ENCODE data around the gene KANSL1. TPM values are rescaled to one million over a fixed set of nuclear protein-coding genes. Genes with fewer than 3 reads are reported as not detected.

Gene KANSL1
- total RNA-seq, 1 donor from 2014 or later: 106 TPM

DNA sequence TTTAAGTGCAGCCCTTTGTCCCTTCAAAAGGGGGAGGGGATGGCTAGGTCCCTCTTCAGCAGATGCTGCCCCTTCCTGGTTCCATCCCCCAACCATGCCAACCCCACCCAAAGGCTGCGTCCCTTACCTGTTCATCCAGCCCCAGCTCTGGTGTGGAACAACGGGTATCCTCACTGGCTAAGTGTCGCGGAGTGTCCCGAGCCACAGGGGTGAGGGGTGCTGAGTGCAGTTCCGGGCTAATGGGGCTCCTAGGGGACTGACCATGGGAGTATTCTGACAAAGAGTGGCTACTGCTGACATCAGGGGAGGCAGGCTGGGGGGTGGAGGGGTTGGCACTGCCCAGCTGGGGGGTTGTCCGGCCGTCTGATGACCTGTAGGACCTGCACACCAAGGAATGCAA is 161.3 kb downstream of the KANSL1 start:
- Histone ChIP-seq H3K27me3 (ENCODE audit: control insufficient read depth, insufficient read depth, low read length) (no peaks in the 10 kb centered on the region), H3K4me3 (ENCODE audit: low read depth, low read length) (no peak overlapping the region), H3K36me3 (ENCODE audit: control insufficient read depth, insufficient read depth, low read length) (peaks cover 29% of the 10 kb centered on the region)
- FAIRE-seq: no peak
- DNase-seq (ENCODE audit: low read depth): no peak
- TF ChIP-seq, protein P1, sequence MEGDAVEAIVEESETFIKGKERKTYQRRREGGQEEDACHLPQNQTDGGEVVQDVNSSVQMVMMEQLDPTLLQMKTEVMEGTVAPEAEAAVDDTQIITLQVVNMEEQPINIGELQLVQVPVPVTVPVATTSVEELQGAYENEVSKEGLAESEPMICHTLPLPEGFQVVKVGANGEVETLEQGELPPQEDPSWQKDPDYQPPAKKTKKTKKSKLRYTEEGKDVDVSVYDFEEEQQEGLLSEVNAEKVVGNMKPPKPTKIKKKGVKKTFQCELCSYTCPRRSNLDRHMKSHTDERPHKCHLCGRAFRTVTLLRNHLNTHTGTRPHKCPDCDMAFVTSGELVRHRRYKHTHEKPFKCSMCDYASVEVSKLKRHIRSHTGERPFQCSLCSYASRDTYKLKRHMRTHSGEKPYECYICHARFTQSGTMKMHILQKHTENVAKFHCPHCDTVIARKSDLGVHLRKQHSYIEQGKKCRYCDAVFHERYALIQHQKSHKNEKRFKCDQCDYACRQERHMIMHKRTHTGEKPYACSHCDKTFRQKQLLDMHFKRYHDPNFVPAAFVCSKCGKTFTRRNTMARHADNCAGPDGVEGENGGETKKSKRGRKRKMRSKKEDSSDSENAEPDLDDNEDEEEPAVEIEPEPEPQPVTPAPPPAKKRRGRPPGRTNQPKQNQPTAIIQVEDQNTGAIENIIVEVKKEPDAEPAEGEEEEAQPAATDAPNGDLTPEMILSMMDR (IDR thresholded peaks at IDR 0.05; ENCODE audit: insufficient read depth, low read length, severe bottlenecking): no peak

DNA sequence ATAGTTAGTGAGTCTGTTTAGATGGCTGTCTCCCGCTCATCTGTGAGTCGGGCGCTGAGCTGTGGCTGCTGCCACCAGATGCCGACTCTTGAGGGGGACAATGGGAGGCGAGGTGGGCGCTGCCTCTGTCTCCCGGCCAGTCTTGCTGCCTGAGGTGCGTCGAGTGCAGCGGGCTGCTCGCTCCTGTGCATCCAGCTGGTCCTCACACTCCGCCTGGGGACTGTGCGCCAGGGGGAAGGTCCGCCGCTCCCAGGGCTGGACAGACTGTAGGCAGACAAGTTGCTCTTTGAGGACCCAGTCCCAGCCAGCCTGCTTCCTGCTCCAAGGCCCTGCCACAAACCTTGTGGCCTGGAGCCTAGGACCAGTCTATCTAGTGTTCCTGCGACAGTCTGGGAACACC is 161.8 kb downstream of the KANSL1 start:
- Histone ChIP-seq H3K4me3 (ENCODE audit: low read depth, low read length) (no peak overlapping the region), H3K36me3 (ENCODE audit: control insufficient read depth, insufficient read depth, low read length) (peaks cover 29% of the 10 kb centered on the region), H3K27me3 (ENCODE audit: control insufficient read depth, insufficient read depth, low read length) (no peaks in the 10 kb centered on the region)
- TF ChIP-seq, protein P1 (IDR thresholded peaks at IDR 0.05; ENCODE audit: insufficient read depth, low read length, severe bottlenecking): no peak
- FAIRE-seq (no peak), DNase-seq (ENCODE audit: low read depth) (no peak)

DNA sequence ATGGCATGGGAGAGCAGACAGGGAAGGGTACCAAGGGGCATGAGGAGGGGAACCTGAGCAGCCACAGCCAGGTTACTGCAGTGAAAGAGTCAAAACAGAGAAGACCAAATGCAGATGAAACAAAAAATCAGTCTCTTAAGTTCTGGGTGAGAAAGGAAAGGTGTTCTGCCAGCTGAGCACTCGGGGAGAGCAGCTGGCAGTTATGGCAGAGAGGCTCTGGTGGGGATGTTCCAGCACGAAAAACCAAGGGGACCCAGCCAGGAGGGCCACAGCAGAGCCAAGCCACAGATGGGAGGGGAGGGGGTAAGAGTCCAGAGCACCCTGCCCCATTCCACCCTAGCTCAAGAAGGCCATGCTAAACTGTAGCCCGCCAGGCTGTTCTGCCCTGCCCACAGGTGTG is 162.5 kb downstream of the KANSL1 start:
- TF ChIP-seq, protein P1 (IDR thresholded peaks at IDR 0.05; ENCODE audit: insufficient read depth, low read length, severe bottlenecking): no peak
- H3K4me3 ChIP-seq (ENCODE audit: low read depth, low read length): no peak overlapping the region
- no peaks in the 10 kb centered on the region for H3K27me3 ChIP-seq (ENCODE audit: control insufficient read depth, insufficient read depth, low read length)
- FAIRE-seq: no peak
- peaks cover 28% of the 10 kb centered on the region for H3K36me3 ChIP-seq (ENCODE audit: control insufficient read depth, insufficient read depth, low read length)
- DNase-seq (ENCODE audit: low read depth): no peak

DNA sequence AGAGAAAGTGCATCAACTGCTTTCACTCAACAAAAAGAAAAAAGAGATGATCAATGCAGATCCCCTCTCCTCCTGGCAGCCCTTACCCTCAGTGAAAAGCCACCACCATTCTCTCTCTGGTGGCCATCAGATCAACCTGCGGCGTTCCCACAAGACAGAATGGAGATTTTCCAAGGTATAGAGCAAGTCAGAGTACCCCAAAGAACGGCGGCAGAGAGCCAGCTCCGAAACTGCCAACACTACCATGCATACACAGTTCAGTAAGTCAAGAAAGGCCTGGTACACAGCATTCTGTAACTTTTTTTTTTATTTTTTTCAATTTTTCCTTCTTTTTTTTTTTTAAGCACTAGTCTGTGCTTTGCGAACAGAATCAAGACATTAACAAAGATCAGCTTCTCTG is 163.6 kb downstream of the KANSL1 start:
- peaks cover 24% of the 10 kb centered on the region for H3K36me3 ChIP-seq (ENCODE audit: control insufficient read depth, insufficient read depth, low read length)
- no peak overlapping the region for H3K4me3 ChIP-seq (ENCODE audit: low read depth, low read length)
- TF ChIP-seq, protein P1 (IDR thresholded peaks at IDR 0.05; ENCODE audit: insufficient read depth, low read length, severe bottlenecking): no peak
- no peaks in the 10 kb centered on the region for H3K27me3 ChIP-seq (ENCODE audit: control insufficient read depth, insufficient read depth, low read length)
- DNase-seq (ENCODE audit: low read depth) (no peak), FAIRE-seq (no peak)

DNA sequence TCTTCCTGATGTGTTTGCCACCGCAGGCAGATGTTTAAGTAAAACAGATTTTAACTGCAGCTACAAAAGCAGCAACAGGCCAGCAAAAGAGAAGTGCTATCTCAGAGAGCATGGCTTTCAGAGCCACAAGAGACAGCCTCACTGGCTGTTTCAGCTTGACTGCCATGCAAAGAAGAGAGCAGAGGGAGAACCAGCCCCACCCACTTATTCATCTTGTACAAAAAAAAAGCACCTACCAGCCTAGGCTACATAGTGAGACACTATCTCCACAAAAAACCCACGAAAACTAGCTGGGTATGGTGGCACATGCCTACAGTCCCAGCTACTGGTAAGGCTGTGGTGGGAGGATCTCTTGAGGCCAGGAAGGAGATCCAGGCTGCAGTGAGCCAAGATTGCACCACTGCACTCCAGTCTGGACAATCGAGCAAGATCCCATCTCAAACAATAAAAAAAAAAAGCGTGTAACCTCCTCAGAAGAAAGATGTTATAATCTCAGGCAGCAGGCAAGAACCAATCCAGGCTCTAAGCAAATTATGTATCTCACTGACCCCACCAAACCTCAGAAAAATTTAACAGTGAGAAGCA is 164.2 kb downstream of the KANSL1 start:
- no peak overlapping the region for H3K4me3 ChIP-seq (ENCODE audit: low read depth, low read length)
- H3K36me3 ChIP-seq (ENCODE audit: control insufficient read depth, insufficient read depth, low read length): peaks cover 22% of the 10 kb centered on the region
- DNase-seq (ENCODE audit: low read depth): no peak
- H3K27me3 ChIP-seq (ENCODE audit: control insufficient read depth, insufficient read depth, low read length): no peaks in the 10 kb centered on the region
- no peak for FAIRE-seq
- TF ChIP-seq, protein P1 (IDR thresholded peaks at IDR 0.05; ENCODE audit: insufficient read depth, low read length, severe bottlenecking): no peak

DNA sequence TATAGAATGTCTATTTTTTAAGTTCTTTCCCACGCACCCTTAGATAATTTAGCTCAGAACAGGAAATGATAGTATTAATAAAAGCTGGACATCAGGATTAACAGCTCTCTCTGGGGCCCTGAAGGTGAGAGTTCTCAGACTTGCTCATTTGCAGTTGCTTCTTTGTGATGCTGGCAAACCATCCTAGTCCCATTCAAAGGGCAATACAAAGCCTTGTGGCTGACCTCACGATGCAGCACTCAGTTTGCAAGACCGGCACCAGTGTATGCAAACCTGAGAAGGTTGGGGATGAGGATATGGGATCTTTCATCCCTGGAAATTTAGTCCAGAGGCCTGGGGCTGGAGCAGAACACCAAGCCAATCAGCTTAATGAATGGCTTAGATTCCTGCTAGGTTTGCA is 164.9 kb downstream of the KANSL1 start:
- H3K4me3 ChIP-seq (ENCODE audit: low read depth, low read length): no peak overlapping the region

More for the DNA sequence above, 164.9 kb downstream of the KANSL1 start:
- DNase-seq (ENCODE audit: low read depth) (no peak), FAIRE-seq (no peak)
- Histone ChIP-seq H3K36me3 (ENCODE audit: control insufficient read depth, insufficient read depth, low read length) (peaks cover 18% of the 10 kb centered on the region), H3K27me3 (ENCODE audit: control insufficient read depth, insufficient read depth, low read length) (no peaks in the 10 kb centered on the region)
- TF ChIP-seq, protein P1 (IDR thresholded peaks at IDR 0.05; ENCODE audit: insufficient read depth, low read length, severe bottlenecking): no peak
